Liver (tissue), 9 donors: ENCODE results near the gene CPNE4. TPM values are rescaled to one million over a fixed set of nuclear protein-coding genes. Genes with fewer than 3 reads are reported as not detected.

Experiments
- DNase-seq: peaks from one replicate; pipeline ENCODE4 v3.0.0-alpha.2; 2017; ENCODE audit warnings: low spot score
- H3K27ac ChIP-seq, 2 donors: one replicate each; pipeline ENCODE4 v1.7.0; 2013; ENCODE audit warnings: inconsistent platforms in 2 of 2, low read length in 2 of 2, control low read depth in 1 of 2, low read depth in 1 of 2, mild to moderate bottlenecking in 1 of 2
- H3K27me3 ChIP-seq, 4 donors: one replicate each; pipeline versions ENCODE4 v1.6.1 to v1.7.0; 2013; ENCODE audit warnings: low read length in 3 of 4, inconsistent platforms in 1 of 4, mild to moderate bottlenecking in 1 of 4, moderate library complexity in 1 of 4; ENCODE audit not compliant: control insufficient read depth in 4 of 4, insufficient read depth in 4 of 4
- H3K36me3 ChIP-seq, 4 donors: one replicate each; pipeline versions ENCODE4 v1.6.1 to v1.7.0; 2013; ENCODE audit warnings: low read length in 3 of 4, mild to moderate bottlenecking in 3 of 4, low read depth in 1 of 4, moderate library complexity in 1 of 4; ENCODE audit not compliant: control insufficient read depth in 4 of 4, insufficient read depth in 3 of 4
- H3K4me1 ChIP-seq, 4 donors: one replicate each; pipeline versions ENCODE4 v1.6.1 to v1.7.0; 2013; ENCODE audit warnings: low read length in 3 of 4, mild to moderate bottlenecking in 3 of 4, moderate library complexity in 1 of 4; ENCODE audit not compliant: control insufficient read depth in 4 of 4, insufficient read depth in 4 of 4
- H3K4me3 ChIP-seq, 3 donors: one replicate each; pipeline versions ENCODE4 v1.6.1 to v1.7.0; 2013; ENCODE audit warnings: low read length in 3 of 3, control low read depth in 1 of 3, low read depth in 1 of 3, mild to moderate bottlenecking in 1 of 3
- H3K9ac ChIP-seq, 2 donors: one replicate each; pipeline ENCODE4 v1.7.0; 2013; ENCODE audit warnings: low read length in 2 of 2, mild to moderate bottlenecking in 2 of 2, moderate library complexity in 2 of 2, control low read depth in 1 of 2, low read depth in 1 of 2
- H3K9me3 ChIP-seq, 4 donors: one replicate each; pipeline versions ENCODE4 v1.6.1 to v1.7.0; 2013; ENCODE audit warnings: low read length in 3 of 4; ENCODE audit not compliant: control insufficient read depth in 4 of 4
- EGR1 ChIP-seq, 2 donors: IDR thresholded peaks; 2 replicates each; pipeline ENCODE4 v1.6.1; 2016 to 2018; ENCODE audit warnings: antibody characterized with exemption in 2 of 2, low read depth in 2 of 2
- FOXA2 ChIP-seq: IDR thresholded peaks from 2 replicates; pipeline ENCODE4 v1.6.1; 2016; ENCODE audit warnings: antibody characterized with exemption
- GABPA ChIP-seq, 2 donors: IDR thresholded peaks in 1 of 2; conservative IDR thresholded peaks in 1 of 2; 2 replicates each; pipeline ENCODE4 v1.6.1; 2016; ENCODE audit warnings: antibody characterized with exemption in 2 of 2, mild to moderate bottlenecking in 1 of 2, moderate library complexity in 1 of 2
- HNF4G ChIP-seq: IDR thresholded peaks from 2 replicates; pipeline ENCODE4 v1.6.1; 2016; ENCODE audit warnings: antibody characterized with exemption
- JUND ChIP-seq, 2 donors: IDR thresholded peaks; 2 replicates each; pipeline ENCODE4 v1.6.1; 2016; ENCODE audit warnings: antibody characterized with exemption in 2 of 2
- NR2F2 ChIP-seq: IDR thresholded peaks from 2 replicates; pipeline ENCODE4 v1.6.1; 2016; ENCODE audit warnings: antibody characterized with exemption
- RAD21 ChIP-seq, 2 donors: IDR thresholded peaks; 2 replicates each; pipeline ENCODE4 v1.6.1; 2016; ENCODE audit warnings: antibody characterized with exemption in 2 of 2, mild to moderate bottlenecking in 2 of 2
- RXRA ChIP-seq, 2 donors: IDR thresholded peaks; 2 replicates each; pipeline ENCODE4 v1.6.1; 2017 to 2018; ENCODE audit warnings: antibody characterized with exemption in 2 of 2, mild to moderate bottlenecking in 1 of 2
- SP1 ChIP-seq: IDR thresholded peaks from 2 replicates; pipeline ENCODE4 v1.6.1; 2018; ENCODE audit warnings: antibody characterized with exemption, mild to moderate bottlenecking
- TAF1 ChIP-seq: conservative IDR thresholded peaks from 2 replicates; pipeline ENCODE4 v1.6.1; 2016; ENCODE audit warnings: antibody characterized with exemption, mild to moderate bottlenecking
- YY1 ChIP-seq: IDR thresholded peaks from 2 replicates; pipeline ENCODE4 v1.6.1; 2016; ENCODE audit warnings: antibody characterized with exemption, mild to moderate bottlenecking
- WGBS: extraction: QIAGEN DNeasy Blood & Tissue Kit; methylation state at CpG from one replicate; pipeline ENCODE4 v1.1.7; 2013; 5-methylcytosine and 5-hydroxymethylcytosine counted together
- polyA plus RNA-seq, 2 donors: library from polyadenylated mRNA; stranded (reverse) in 1 of 2; unstranded in 1 of 2; fragments of 200-250 nt in 1 of 2; fragments of >200 nt in 1 of 2; fragmentation: Nextera tagmentation in 1 of 2; extraction: Ambion mirVana in 1 of 2; gene quantifications; one replicate each; pipeline versions ENCODE4 v1.2.1 to v1.2.3, GENCODE V29; 2013 to 2015
- total RNA-seq, 2 donors: library from RNA; depleted of rRNA; stranded (reverse); fragments of >200 nt; gene quantifications; one replicate each; pipeline ENCODE4 v1.2.3, GENCODE V29; 2014
- TF ChIP-seq, protein P1 (sequence below): IDR thresholded peaks from 2 replicates; pipeline ENCODE4 v1.6.1; 2016; ENCODE audit warnings: antibody characterized with exemption
- TF ChIP-seq, protein P2 (sequence below): fragments of 150-350 bp; IDR thresholded peaks from 2 replicates; pipeline ENCODE4 v1.5.1; 2017; ENCODE audit warnings: improper control_type of control experiment, low read depth, low read length; ENCODE audit not compliant: missing input control
- TF ChIP-seq, protein P3 (sequence below): IDR thresholded peaks from 2 replicates; pipeline ENCODE4 v1.6.1; 2016; ENCODE audit warnings: antibody characterized with exemption
- TF ChIP-seq, protein P4 (sequence below): IDR thresholded peaks from 2 replicates; pipeline ENCODE4 v1.6.1; 2016; ENCODE audit warnings: antibody characterized with exemption, mild to moderate bottlenecking
- TF ChIP-seq, protein P5 (sequence below): IDR thresholded peaks from 2 replicates; pipeline ENCODE4 v1.6.1; 2016; ENCODE audit warnings: antibody characterized with exemption
- donor health status: healthy.
- donor health status: healthy.
- donor health status: healthy.
- donor health status: healthy.
- donor health status: healthy.

The CPNE4 gene
- total and polyA plus RNA-seq, 4 donors: under 0.01 to 0.03 TPM; not detected in 2

DNA sequence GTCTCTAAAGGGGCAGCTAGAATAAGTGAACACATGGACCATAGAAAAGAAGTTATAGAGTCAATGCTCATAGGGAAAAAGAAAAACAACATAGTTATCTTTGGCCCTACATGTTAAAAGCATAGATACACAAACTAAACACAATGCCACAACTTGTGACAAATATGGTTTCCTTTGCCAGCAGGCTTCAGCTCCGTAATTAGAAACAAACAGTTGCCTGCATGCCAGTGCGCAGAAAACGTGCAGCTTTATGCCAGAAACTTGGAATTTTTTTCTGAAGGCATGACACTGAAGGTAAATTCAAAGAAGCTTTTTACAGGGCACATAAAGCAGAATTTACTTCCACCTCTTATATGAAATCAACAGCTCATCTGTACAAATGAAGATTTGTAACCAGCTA lies 2.2 kb upstream of the CPNE4 start:
- TF ChIP-seq FOXA2 (no peak), GABPA (IDR thresholded peaks at IDR 0.05 in 1 of 2, conservative IDR thresholded peaks at IDR 0.05 in 1 of 2) (no peak), NR2F2 (no peak)
- TF ChIP-seq, protein P1, sequence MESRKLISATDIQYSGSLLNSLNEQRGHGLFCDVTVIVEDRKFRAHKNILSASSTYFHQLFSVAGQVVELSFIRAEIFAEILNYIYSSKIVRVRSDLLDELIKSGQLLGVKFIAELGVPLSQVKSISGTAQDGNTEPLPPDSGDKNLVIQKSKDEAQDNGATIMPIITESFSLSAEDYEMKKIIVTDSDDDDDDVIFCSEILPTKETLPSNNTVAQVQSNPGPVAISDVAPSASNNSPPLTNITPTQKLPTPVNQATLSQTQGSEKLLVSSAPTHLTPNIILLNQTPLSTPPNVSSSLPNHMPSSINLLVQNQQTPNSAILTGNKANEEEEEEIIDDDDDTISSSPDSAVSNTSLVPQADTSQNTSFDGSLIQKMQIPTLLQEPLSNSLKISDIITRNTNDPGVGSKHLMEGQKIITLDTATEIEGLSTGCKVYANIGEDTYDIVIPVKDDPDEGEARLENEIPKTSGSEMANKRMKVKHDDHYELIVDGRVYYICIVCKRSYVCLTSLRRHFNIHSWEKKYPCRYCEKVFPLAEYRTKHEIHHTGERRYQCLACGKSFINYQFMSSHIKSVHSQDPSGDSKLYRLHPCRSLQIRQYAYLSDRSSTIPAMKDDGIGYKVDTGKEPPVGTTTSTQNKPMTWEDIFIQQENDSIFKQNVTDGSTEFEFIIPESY: no peak
- TF ChIP-seq, protein P2, sequence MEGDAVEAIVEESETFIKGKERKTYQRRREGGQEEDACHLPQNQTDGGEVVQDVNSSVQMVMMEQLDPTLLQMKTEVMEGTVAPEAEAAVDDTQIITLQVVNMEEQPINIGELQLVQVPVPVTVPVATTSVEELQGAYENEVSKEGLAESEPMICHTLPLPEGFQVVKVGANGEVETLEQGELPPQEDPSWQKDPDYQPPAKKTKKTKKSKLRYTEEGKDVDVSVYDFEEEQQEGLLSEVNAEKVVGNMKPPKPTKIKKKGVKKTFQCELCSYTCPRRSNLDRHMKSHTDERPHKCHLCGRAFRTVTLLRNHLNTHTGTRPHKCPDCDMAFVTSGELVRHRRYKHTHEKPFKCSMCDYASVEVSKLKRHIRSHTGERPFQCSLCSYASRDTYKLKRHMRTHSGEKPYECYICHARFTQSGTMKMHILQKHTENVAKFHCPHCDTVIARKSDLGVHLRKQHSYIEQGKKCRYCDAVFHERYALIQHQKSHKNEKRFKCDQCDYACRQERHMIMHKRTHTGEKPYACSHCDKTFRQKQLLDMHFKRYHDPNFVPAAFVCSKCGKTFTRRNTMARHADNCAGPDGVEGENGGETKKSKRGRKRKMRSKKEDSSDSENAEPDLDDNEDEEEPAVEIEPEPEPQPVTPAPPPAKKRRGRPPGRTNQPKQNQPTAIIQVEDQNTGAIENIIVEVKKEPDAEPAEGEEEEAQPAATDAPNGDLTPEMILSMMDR: no peak
- no peaks in the 10 kb centered on the region for H3K36me3 ChIP-seq
- no peaks in the 10 kb centered on the region for H3K9me3 ChIP-seq
- DNase-seq: no peak
- peaks cover 3 to 7% (median 5%) of the 10 kb centered on the region in 4 donors for H3K4me1 ChIP-seq
- H3K4me3 ChIP-seq: no peak overlapping the region
- no peak overlapping the region for H3K9ac ChIP-seq
- WGBS: 52% methylated on average over 3 of the region's 3 CpGs
- H3K27me3 ChIP-seq: peaks cover 4 to 33% (median 10%) of the 10 kb centered on the region in 4 donors
- no peak overlapping the region for H3K27ac ChIP-seq

DNA sequence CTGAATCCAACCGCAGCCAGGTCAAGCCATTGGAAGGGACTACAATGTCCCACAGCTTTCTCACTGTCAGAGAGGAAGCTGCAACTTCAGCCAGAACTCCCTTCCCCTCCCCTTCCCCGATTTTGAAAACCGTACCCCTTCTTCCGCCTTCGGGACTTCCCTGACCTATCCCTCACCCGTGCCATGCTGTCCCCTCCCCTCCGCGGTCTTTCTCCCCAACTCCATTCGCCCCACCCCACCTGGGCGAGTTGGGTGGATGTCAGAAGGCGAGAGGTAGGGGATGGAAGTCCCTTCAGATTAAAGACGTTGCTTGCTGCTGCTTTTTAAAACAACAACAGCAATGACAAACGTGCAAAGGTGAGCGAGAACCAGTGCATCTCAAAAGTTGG lies 723 bp downstream of the CPNE4 start:
- no peak for DNase-seq
- Histone ChIP-seq H3K4me1 (peaks cover 3 to 7% (median 5%) of the 10 kb centered on the region in 4 donors), H3K4me3 (no peak overlapping the region), H3K27ac (no peak overlapping the region), H3K36me3 (no peaks in the 10 kb centered on the region), H3K9ac (no peak overlapping the region), H3K27me3 (peaks cover 4 to 31% (median 10%) of the 10 kb centered on the region in 4 donors), H3K9me3 (no peaks in the 10 kb centered on the region)
- 4% methylated on average over 14 of the region's 14 CpGs for WGBS
- TF ChIP-seq, protein P3, sequence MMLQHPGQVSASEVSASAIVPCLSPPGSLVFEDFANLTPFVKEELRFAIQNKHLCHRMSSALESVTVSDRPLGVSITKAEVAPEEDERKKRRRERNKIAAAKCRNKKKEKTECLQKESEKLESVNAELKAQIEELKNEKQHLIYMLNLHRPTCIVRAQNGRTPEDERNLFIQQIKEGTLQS: no peak
- no peak for TF ChIP-seq SP1
- no peak for TF ChIP-seq YY1
- TF ChIP-seq FOXA2: no peak
- no peak for TF ChIP-seq HNF4G
- TF ChIP-seq, protein P4, sequence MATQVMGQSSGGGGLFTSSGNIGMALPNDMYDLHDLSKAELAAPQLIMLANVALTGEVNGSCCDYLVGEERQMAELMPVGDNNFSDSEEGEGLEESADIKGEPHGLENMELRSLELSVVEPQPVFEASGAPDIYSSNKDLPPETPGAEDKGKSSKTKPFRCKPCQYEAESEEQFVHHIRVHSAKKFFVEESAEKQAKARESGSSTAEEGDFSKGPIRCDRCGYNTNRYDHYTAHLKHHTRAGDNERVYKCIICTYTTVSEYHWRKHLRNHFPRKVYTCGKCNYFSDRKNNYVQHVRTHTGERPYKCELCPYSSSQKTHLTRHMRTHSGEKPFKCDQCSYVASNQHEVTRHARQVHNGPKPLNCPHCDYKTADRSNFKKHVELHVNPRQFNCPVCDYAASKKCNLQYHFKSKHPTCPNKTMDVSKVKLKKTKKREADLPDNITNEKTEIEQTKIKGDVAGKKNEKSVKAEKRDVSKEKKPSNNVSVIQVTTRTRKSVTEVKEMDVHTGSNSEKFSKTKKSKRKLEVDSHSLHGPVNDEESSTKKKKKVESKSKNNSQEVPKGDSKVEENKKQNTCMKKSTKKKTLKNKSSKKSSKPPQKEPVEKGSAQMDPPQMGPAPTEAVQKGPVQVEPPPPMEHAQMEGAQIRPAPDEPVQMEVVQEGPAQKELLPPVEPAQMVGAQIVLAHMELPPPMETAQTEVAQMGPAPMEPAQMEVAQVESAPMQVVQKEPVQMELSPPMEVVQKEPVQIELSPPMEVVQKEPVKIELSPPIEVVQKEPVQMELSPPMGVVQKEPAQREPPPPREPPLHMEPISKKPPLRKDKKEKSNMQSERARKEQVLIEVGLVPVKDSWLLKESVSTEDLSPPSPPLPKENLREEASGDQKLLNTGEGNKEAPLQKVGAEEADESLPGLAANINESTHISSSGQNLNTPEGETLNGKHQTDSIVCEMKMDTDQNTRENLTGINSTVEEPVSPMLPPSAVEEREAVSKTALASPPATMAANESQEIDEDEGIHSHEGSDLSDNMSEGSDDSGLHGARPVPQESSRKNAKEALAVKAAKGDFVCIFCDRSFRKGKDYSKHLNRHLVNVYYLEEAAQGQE: no peak
- TF ChIP-seq RAD21 (IDR thresholded peaks at IDR 0.05): no peak
- TF ChIP-seq TAF1: no peak
- TF ChIP-seq, protein P2: no peak
- TF ChIP-seq JUND (IDR thresholded peaks at IDR 0.05): no peak
- TF ChIP-seq, protein P5, sequence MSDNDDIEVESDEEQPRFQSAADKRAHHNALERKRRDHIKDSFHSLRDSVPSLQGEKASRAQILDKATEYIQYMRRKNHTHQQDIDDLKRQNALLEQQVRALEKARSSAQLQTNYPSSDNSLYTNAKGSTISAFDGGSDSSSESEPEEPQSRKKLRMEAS: no peak
- TF ChIP-seq EGR1 (IDR thresholded peaks at IDR 0.05; ENCODE audit: low read depth in 2 of 2): no peak
- no peak for TF ChIP-seq RXRA (IDR thresholded peaks at IDR 0.05)
